Measurements from ENCODE around the gene LBX1.
"Not testable (repeated sequence)": the region's sequence is repeated elsewhere in the genome, so short reads cannot be mapped to it uniquely, and the experiment has no call there.

LBX1 gene

DNA sequence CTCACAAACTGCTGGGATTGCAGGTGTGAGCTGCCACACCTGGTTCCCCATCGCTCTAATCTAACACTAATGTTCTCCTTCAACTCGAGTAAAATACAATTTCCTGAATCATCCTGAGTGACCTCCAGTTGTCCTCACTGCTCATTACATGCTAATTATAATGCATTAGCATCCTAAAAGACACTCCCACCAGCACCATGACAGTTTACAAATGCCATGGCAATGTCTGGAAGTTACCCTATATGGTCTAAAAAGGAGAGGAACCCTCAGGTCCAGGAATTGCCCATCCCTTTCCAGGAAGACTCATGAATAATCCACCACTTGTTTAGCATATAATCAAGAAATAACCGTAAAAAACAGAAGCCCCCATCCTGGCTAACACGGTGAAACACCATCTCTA is 26.6 kb downstream of the LBX1 start:
- DNase-seq (ENCODE audit: low read depth in 3 of 3): not testable (repeated sequence)

- DNase-seq (ENCODE audit: low read depth in 3 of 3): not testable (repeated sequence)
Measured at GRCh38 chr10:101198326-101198977, 30.8 kb downstream of the LBX1 start.

- DNase-seq (ENCODE audit: low read depth in 3 of 3): no peak
Measured at GRCh38 chr10:101195921-101196320, 33.3 kb downstream of the LBX1 start.

DNA sequence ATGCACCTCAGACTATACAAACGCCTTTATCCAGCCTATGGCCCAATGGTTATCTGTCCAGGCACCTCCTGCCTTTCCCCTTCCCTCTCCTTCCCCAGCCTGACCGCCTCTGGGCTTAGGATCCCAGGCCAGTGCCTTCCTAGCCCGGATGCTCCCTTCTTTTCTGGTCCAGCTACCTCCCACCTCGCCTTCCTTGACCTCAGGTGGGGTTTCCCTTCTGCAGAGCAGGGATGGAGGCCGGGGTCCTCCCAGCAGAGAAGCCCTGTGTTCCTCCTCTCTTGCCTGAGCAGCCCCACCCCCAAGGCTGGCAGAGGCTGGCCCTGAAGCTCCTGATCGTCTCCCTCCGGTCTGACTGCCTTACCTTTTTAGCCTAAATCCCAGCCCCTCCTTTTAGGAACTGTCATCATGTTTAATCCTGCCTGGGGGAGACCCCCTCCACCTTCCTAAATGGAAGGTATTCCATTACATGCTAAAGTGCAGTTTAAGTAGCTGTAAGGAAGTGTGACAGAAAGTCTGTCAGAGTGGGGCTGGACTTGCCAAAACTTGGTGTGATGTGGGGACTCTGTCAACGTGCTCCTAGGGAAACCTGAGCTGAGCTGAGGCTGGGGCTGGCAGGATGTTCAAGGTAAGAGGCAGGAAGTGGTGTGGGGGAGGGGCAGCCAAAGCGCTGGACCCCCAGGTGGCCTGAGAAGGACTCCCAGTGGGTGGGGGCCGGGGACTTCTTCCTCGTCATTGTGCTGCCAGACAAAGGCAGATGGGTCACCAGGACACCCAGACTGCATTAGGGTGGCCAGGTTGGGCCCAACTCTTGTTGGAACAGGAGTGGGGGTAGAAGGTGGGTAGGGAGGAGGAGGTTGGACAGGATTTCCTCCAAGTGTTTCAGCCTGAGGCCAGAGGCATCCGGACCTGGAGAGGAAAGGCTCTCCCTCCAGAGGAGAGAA is 39.5 kb downstream of the LBX1 start:
- no peak for DNase-seq (ENCODE audit: low read depth in 3 of 3)

DNA sequence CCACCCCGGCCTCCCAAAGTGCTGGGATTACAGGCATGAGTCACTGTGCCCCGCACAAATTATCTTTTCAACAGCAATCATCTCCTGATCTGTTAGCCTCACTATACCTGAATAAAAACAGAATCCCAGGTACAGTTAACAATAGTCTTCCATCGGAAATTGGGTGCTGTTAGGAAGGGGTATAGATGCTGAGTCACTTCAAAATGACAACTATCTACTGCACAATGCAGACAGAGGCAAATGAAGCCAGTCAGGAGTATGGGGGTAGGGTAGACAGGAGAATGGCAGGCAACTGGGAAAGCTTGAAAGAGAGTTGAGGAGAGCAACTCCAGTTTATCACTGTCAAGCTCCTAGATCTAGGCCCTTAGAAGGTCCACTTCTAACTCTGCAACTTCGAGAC is 40.3 kb downstream of the LBX1 start:
- no peak for DNase-seq (ENCODE audit: low read depth in 3 of 3)

DNA sequence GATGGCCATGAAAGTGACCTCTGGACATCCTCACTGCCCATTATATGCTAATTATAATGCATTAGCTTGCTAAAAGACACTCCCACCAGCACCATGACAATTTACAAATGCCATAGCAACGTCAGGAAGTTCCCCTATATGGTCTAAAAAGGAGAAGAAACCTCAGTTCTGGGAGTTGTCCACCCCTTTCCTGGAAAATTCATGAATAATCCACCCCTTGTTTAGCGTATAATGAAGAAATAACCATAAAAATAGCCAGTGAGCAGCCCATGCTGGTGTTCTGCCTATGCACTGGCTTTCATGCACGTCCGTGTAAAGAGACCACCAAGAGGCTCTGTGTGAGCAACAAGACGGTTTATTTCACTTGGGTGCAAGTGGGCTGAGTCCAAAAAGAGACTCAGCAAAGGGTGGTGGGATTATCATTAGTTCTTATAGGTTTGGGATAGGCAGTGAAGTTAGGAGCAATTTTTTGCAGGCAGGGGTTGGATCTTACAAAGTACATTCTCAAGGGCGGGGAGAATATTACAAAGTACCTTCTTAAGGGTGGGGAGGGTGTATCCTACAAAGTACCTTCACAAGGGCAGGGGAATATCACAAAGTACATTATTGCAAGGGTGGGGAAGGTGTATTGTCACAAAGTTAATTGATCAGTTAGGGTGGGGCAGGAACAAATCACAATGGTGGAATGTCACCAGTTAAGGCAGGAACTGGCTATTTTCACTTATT is 45.6 kb downstream of the LBX1 start:
- no peak for DNase-seq (ENCODE audit: low read depth in 3 of 3)

GRCh38 chr10:101182936-101183335 is 46.3 kb downstream of the LBX1 start:
- DNase-seq (ENCODE audit: low read depth in 3 of 3): no peak
